H1 (cell line): Measurements from ENCODE around the gene TMEM272. TPM values are rescaled to one million over a fixed set of nuclear protein-coding genes. Genes with fewer than 3 reads are reported as not detected.
A peak's percentile ranks its signal among the peaks of the same experiment; 100 is the strongest.

Source experiments
- CTCF ChIA-PET: fragments of 300-600 bp; sonication (Branson Sonifier 250); formaldehyde crosslinking; loops from one replicate; lab custom pipeline; 2021; ENCODE audit not compliant: partially characterized antibody; lab: Charles Lee
- POLR2A ChIA-PET: fragments of 300-600 bp; sonication (Branson Sonifier 250); formaldehyde crosslinking; loops from one replicate; lab custom pipeline; 2021; ENCODE audit warnings: inconsistent platforms; ENCODE audit not compliant: partially characterized antibody; lab: Charles Lee
- DNase-seq, 2 experiments: peaks; one replicate each; pipeline versions ENCODE4 v3.0.0 to v3.0.0-alpha.2; 2010 to 2022; ENCODE audit warnings: low spot score in 2 of 2, low read depth in 1 of 2, mixed read lengths in 1 of 2
- FAIRE-seq: peaks from 2 replicates; lab custom pipeline; 2011; peaks lifted over from hg19 to GRCh38; lab: Jason Lieb, UNC
- H2AFZ ChIP-seq: 2 replicates; pipeline ENCODE4 v1.8.1; 2012; ENCODE audit warnings: low read length, inconsistent platforms
- H2AK5ac ChIP-seq: 2 replicates; pipeline ENCODE4 v1.6.1; 2013; ENCODE audit warnings: low read depth, low read length
- H2BK120ac ChIP-seq: replicated peaks from 2 replicates; pipeline ENCODE3; 2013; ENCODE audit warnings: low read depth, low read length, inconsistent platforms
- H2BK12ac ChIP-seq: 2 replicates; pipeline ENCODE4 v1.6.1; 2013; ENCODE audit warnings: low read depth, low read length
- H2BK15ac ChIP-seq: 2 replicates; pipeline ENCODE4 v1.6.1; 2013; ENCODE audit warnings: low read length
- H2BK20ac ChIP-seq: 2 replicates; pipeline ENCODE4 v1.6.1; 2013; ENCODE audit warnings: low read length
- H2BK5ac ChIP-seq: 2 replicates; pipeline ENCODE4 v1.6.1; 2013; ENCODE audit warnings: low read depth, low read length
- H3K14ac ChIP-seq: 2 replicates; pipeline ENCODE4 v1.6.1; 2013; ENCODE audit warnings: inconsistent platforms; ENCODE audit not compliant: insufficient read length
- H3K18ac ChIP-seq: 2 replicates; pipeline ENCODE4 v1.6.1; 2013; ENCODE audit warnings: low read length; ENCODE audit errors: extremely low read depth
- H3K23ac ChIP-seq: 2 replicates; pipeline ENCODE4 v1.6.1; 2013; ENCODE audit warnings: inconsistent platforms; ENCODE audit not compliant: insufficient read length
- H3K23me2 ChIP-seq: 2 replicates; pipeline ENCODE4 v1.6.1; 2013; ENCODE audit warnings: low read depth, low read length
- H3K27ac ChIP-seq: 2 replicates; pipeline ENCODE4 v1.6.1; 2011; ENCODE audit warnings: low read depth, low read length, inconsistent platforms
- H3K27me3 ChIP-seq, 4 experiments: replicated peaks in 1 of 4; 1 replicate in 1 of 4; 2 replicates in 3 of 4; pipeline versions ENCODE4 v1.6.1 to v1.8.1; 2011 to 2013; ENCODE audit warnings: low read length in 3 of 4, mild to moderate bottlenecking in 3 of 4, inconsistent platforms in 2 of 4, mixed read lengths in 2 of 4, moderate library complexity in 1 of 4; ENCODE audit not compliant: control insufficient read depth in 3 of 4, insufficient read depth in 3 of 4; ENCODE audit errors: extremely low read depth in 1 of 4
- H3K36me3 ChIP-seq, 4 experiments: 2 replicates each; pipeline versions ENCODE4 v1.6.1 to v1.8.1; 2011 to 2013; ENCODE audit warnings: mild to moderate bottlenecking in 4 of 4, low read length in 3 of 4, moderate library complexity in 2 of 4, control low read depth in 1 of 4, inconsistent platforms in 1 of 4; ENCODE audit not compliant: insufficient read depth in 4 of 4, control insufficient read depth in 2 of 4
- H3K4ac ChIP-seq: replicated peaks from 2 replicates; pipeline ENCODE3; 2013; ENCODE audit warnings: low read length, low read depth, mixed read lengths, inconsistent platforms; ENCODE audit not compliant: insufficient read length
- H3K4me1 ChIP-seq, 4 experiments: replicated peaks in 1 of 4; 1 replicate in 1 of 4; 2 replicates in 3 of 4; pipeline versions ENCODE4 v1.6.1 to v1.8.1; 2011 to 2013; ENCODE audit warnings: low read length in 3 of 4, inconsistent platforms in 2 of 4, mixed read lengths in 1 of 4; ENCODE audit not compliant: insufficient read depth in 4 of 4, control insufficient read depth in 3 of 4
- H3K4me2 ChIP-seq, 2 experiments: 2 replicates each; pipeline versions ENCODE4 v1.6.1 to v1.8.1; 2011 to 2013; ENCODE audit warnings: low read depth in 2 of 2, low read length in 2 of 2, control low read depth in 1 of 2, inconsistent platforms in 1 of 2, mild to moderate bottlenecking in 1 of 2; ENCODE audit not compliant: insufficient read depth in 1 of 2
- H3K4me3 ChIP-seq, 4 experiments: fragments of 200-600, 300-600 bp in 1 of 4; sonication (generic), shearing (Covaris generic), sonication (Bioruptor Twin) in 1 of 4; 2 replicates each; pipeline versions ENCODE4 v1.5.1 to v1.8.1; 2011 to 2016; ENCODE audit warnings: low read length in 4 of 4, low read depth in 3 of 4, control low read depth in 2 of 4, inconsistent platforms in 2 of 4, mild to moderate bottlenecking in 2 of 4, mixed read lengths in 1 of 4, moderate library complexity in 1 of 4; ENCODE audit not compliant: insufficient read depth in 2 of 4; ENCODE audit errors: extremely low read depth in 1 of 4
- H3K56ac ChIP-seq: replicated peaks from 2 replicates; pipeline ENCODE3; 2013; ENCODE audit warnings: low read depth, mild to moderate bottlenecking, mixed read lengths, low read length, inconsistent platforms; ENCODE audit not compliant: insufficient read length
- H3K79me1 ChIP-seq: 2 replicates; pipeline ENCODE4 v1.6.1; 2013; ENCODE audit warnings: low read depth, low read length, control low read depth
- H3K79me2 ChIP-seq, 2 experiments: 2 replicates each; pipeline versions ENCODE4 v1.6.1 to v1.8.1; 2012 to 2013; ENCODE audit warnings: low read length in 2 of 2, mild to moderate bottlenecking in 2 of 2, inconsistent platforms in 1 of 2; ENCODE audit not compliant: insufficient read depth in 2 of 2, control insufficient read depth in 1 of 2
- H3K9ac ChIP-seq, 4 experiments: replicated peaks in 1 of 4; 1 replicate in 1 of 4; 2 replicates in 3 of 4; pipeline versions ENCODE4 v1.6.1 to v1.8.1; 2011 to 2013; ENCODE audit warnings: low read depth in 3 of 4, low read length in 3 of 4, control low read depth in 2 of 4, mild to moderate bottlenecking in 2 of 4, moderate library complexity in 2 of 4, inconsistent platforms in 1 of 4; ENCODE audit errors: extremely low read depth in 1 of 4
- H3K9me3 ChIP-seq, 2 experiments: 2 replicates each; pipeline versions ENCODE4 v1.6.1 to v1.8.1; 2012 to 2013; ENCODE audit warnings: mild to moderate bottlenecking in 2 of 2, moderate library complexity in 2 of 2, control low read depth in 1 of 2, inconsistent platforms in 1 of 2, low read depth in 1 of 2, low read length in 1 of 2, mixed read lengths in 1 of 2; ENCODE audit not compliant: insufficient read depth in 2 of 2
- H4K20me1 ChIP-seq, 2 experiments: replicated peaks in 1 of 2; 2 replicates each; pipeline versions ENCODE3 to v1.8.1; 2011 to 2013; ENCODE audit warnings: inconsistent platforms in 2 of 2, low read length in 2 of 2, mild to moderate bottlenecking in 1 of 2; ENCODE audit not compliant: insufficient read depth in 2 of 2, control insufficient read depth in 1 of 2
- H4K5ac ChIP-seq: 2 replicates; pipeline ENCODE4 v1.6.1; 2013; ENCODE audit warnings: low read length, low read depth, mixed read lengths, inconsistent platforms; ENCODE audit not compliant: insufficient read length
- H4K8ac ChIP-seq: 2 replicates; pipeline ENCODE4 v1.8.0; 2013; ENCODE audit warnings: mild to moderate bottlenecking, moderate library complexity, low read length, inconsistent platforms; ENCODE audit not compliant: insufficient read depth; ENCODE audit errors: extremely low read depth
- H4K91ac ChIP-seq: replicated peaks from 2 replicates; pipeline ENCODE3; 2013; ENCODE audit warnings: low read length, mixed read lengths, inconsistent platforms; ENCODE audit not compliant: insufficient read length
- CHD2 ChIP-seq: IDR thresholded peaks from 2 replicates; pipeline ENCODE4 v1.6.1; 2012; ENCODE audit warnings: low read length, improper control_type of control experiment
- EZH2 ChIP-seq: fragments of 200-600 bp; sonication (generic); IDR thresholded peaks from 2 replicates; pipeline ENCODE4 v1.7.1; 2012; ENCODE audit warnings: low read depth, mild to moderate bottlenecking, moderate library complexity, low read length, inconsistent platforms; ENCODE audit not compliant: severe bottlenecking
- FOSL1 ChIP-seq: IDR thresholded peaks from 2 replicates; pipeline ENCODE4 v1.6.1; 2011; ENCODE audit warnings: mild to moderate bottlenecking, low read depth, low read length, moderate library complexity; ENCODE audit not compliant: insufficient read depth
- JUND ChIP-seq: IDR thresholded peaks from 2 replicates; pipeline ENCODE4 v1.6.1; 2011; ENCODE audit warnings: mild to moderate bottlenecking, improper control_type of control experiment, low read length
- MAX ChIP-seq: IDR thresholded peaks from 2 replicates; pipeline ENCODE4 v1.6.1; 2012; ENCODE audit warnings: inconsistent platforms
- POU5F1 ChIP-seq: IDR thresholded peaks from 2 replicates; pipeline ENCODE4 v1.6.1; 2011; ENCODE audit warnings: low read depth, mild to moderate bottlenecking, low read length, moderate library complexity
- TCF12 ChIP-seq: IDR thresholded peaks from 2 replicates; pipeline ENCODE4 v1.6.1; 2011; ENCODE audit warnings: low read depth, mild to moderate bottlenecking, low read length
- TEAD4 ChIP-seq: IDR thresholded peaks from 2 replicates; pipeline ENCODE4 v1.6.1; 2012; ENCODE audit warnings: low read depth, low read length, inconsistent platforms, mixed read lengths
- USF2 ChIP-seq: IDR thresholded peaks from 2 replicates; pipeline ENCODE4 v1.6.1; 2011; ENCODE audit warnings: low read length, improper control_type of control experiment
- WGBS, 2 experiments: shearing (Covaris generic) in 1 of 2; methylation state at CpG; one replicate each; pipeline versions ENCODE4 v1.1.6 to v1.1.7; 2013 to 2015; ENCODE audit warnings: low lambda C conversion rate in 2 of 2, mixed read lengths in 2 of 2, inconsistent platforms in 1 of 2, low coverage in 1 of 2, missing lambda C conversion rate in 1 of 2; ENCODE audit not compliant: insufficient replicate concordance in 2 of 2, insufficient coverage in 1 of 2, insufficient read length in 1 of 2; ENCODE audit errors: extremely low coverage in 1 of 2, missing lambda C conversion rate in 1 of 2; 5-methylcytosine and 5-hydroxymethylcytosine counted together
- polyA plus RNA-seq, 7 experiments: library from polyadenylated mRNA; depleted of rRNA in 3 of 7; stranded (reverse) in 5 of 7; unstranded in 2 of 7; fragments of >200 nt in 5 of 7; fragments of 200-250 nt in 2 of 7; gene quantifications; 1 replicate in 5 of 7; 2 replicates in 1 of 7; 4 replicates in 1 of 7; pipeline versions ENCODE4 v1.2.1 to v1.2.3, GENCODE V29; 2011 to 2013; ENCODE audit warnings: missing spikeins in 2 of 7, mixed read lengths in 2 of 7
- total RNA-seq: library from RNA; stranded (reverse); fragmentation: NEBNext Ultra II Directional; extraction: Animal tissue kit (Norgen Biotek cat#: 25700); gene quantifications from 2 replicates; pipeline ENCODE4 v1.2.1, GENCODE V29; 2021

Gene TMEM272
- total and polyA plus RNA-seq, 2 of the 8 experiments (the other 6 are each of a cell fraction or from before 2014, with no cell fraction given), result 0.05 TPM; not detected in 1

- Histone ChIP-seq H2BK5ac (no peak overlapping the region), H3K4ac (no peak overlapping the region), H3K4me1 (peaks cover 0 to 16% (median 7%) of the 10 kb centered on the region in 4 experiments; a peak in 5 of 7 replicates), H3K79me2 (no peaks in the 10 kb centered on the region), H2BK15ac (no peak overlapping the region), H3K79me1 (no peaks in the 10 kb centered on the region), H3K23ac (no peak overlapping the region), H3K27ac (no peak overlapping the region), H4K5ac (no peak overlapping the region), H3K14ac (no peak overlapping the region), H2BK20ac (no peak overlapping the region; the same call in 1 of the 2 replicates), H2AFZ (no peak overlapping the region), H2AK5ac (peak overlapping the region; percentile 33; the same call in 1 of the 2 replicates), H3K4me3 (no peak overlapping the region), H3K9me3 (no peaks in the 10 kb centered on the region), H4K8ac (no peak overlapping the region), H4K91ac (no peak overlapping the region), H3K56ac (no peak overlapping the region), H3K36me3 (no peaks in the 10 kb centered on the region), H2BK120ac (no peak overlapping the region), H4K20me1 (no peaks in the 10 kb centered on the region), H3K18ac (no peak overlapping the region), H3K9ac (no peak overlapping the region), H2BK12ac (peak overlapping the region; percentile 62; the same call in 1 of the 2 replicates), H3K4me2 (no peak overlapping the region), H3K27me3 (peaks cover 0 to 3% (median 1%) of the 10 kb centered on the region in 4 experiments; a peak in 2 of 7 replicates), H3K23me2 (no peaks in the 10 kb centered on the region)
- no peak for FAIRE-seq
- 87% methylated on average over 8 of the region's 8 CpGs; no CpG with 5 or more reads in 1 of the 2 experiments for WGBS, 2 experiments
- ChIA-PET CTCF (interaction anchor here (0.6 to 3.3 kb wide), 8 partner anchors 12 to 310 kb away, joined by 3 to 25 read pairs (median 4); partner anchors contain the start of genes NEK5 and TMEM272), POLR2A (interaction anchor here (0.7 kb wide), 1 partner anchor 13 kb away, joined by 3 read pairs; the partner anchor contains the start of gene DHRS12)
- DNase-seq, result no peak
- TF ChIP-seq USF2 (no peak), EZH2 (no peak), TCF12 (no peak), CHD2 (no peak), JUND (no peak), FOSL1 (no peak), MAX (no peak), TEAD4 (no peak), POU5F1 (no peak)
Observed at GRCh38 chr13:51817717-51818116, 27.3 kb downstream of the TMEM272 start.
